ENCODE measurements around the gene SNX20. TPM values are rescaled to one million over a fixed set of nuclear protein-coding genes. Genes with fewer than 3 reads are reported as not detected.

SNX20 gene
- total RNA-seq, 1 experiment from 2014 or later: not detected

GRCh38 chr16:50634947-50635346 lies 46.2 kb downstream of the SNX20 start:
- H3K4ac ChIP-seq (ENCODE audit: low read depth, low read length): no peak overlapping the region
- H3K27me3 ChIP-seq (ENCODE audit: insufficient read depth, low read length): no peaks in the 10 kb centered on the region
- no peaks in the 10 kb centered on the region for H3K9me3 ChIP-seq (ENCODE audit: control insufficient read depth, low read depth, low read length)
- H4K91ac ChIP-seq (ENCODE audit: insufficient read length, low read depth, low read length): no peak overlapping the region
- H2BK20ac ChIP-seq (ENCODE audit: low read depth, low read length, poor library complexity, severe bottlenecking): no peak overlapping the region
- no peak overlapping the region for H2BK5ac ChIP-seq (ENCODE audit: insufficient read length, low read length)
- no peaks in the 10 kb centered on the region for H3K79me1 ChIP-seq (ENCODE audit: insufficient read depth, low read depth, low read length, poor library complexity, severe bottlenecking)
- H2BK12ac ChIP-seq (ENCODE audit: insufficient read length, low read depth, low read length): no peak overlapping the region
- no peak overlapping the region for H2BK15ac ChIP-seq (ENCODE audit: low read depth, low read length)
- no peaks in the 10 kb centered on the region for H4K20me1 ChIP-seq (ENCODE audit: control insufficient read depth, insufficient read depth, insufficient read length)
- no peak overlapping the region for H4K8ac ChIP-seq (replicated peaks; ENCODE audit: insufficient read length, low read depth, low read length)
- H3K4me2 ChIP-seq (ENCODE audit: insufficient read depth, insufficient read length, low read length): no peak overlapping the region
- Mint-ChIP-seq H3K4me3 (no peak overlapping the region), H3K4me1 (peaks cover 0 to 5% of the 10 kb centered on the region in 2 experiments; a peak in 1 of 4 replicates), H3K27ac (no peak overlapping the region), H3K36me3 (ENCODE audit: insufficient read depth in 1 of 3, low read depth in 3 of 3) (no peaks in the 10 kb centered on the region), H3K27me3 (ENCODE audit: low read depth) (peaks cover 2% of the 10 kb centered on the region), H3K9me3 (no peaks in the 10 kb centered on the region)
- H3K56ac ChIP-seq (ENCODE audit: insufficient read length, low read depth, low read length): no peak overlapping the region
- TF ChIP-seq CTCF (conservative IDR thresholded peaks at IDR 0.05): no peak; the same call in 2 of the 3 replicates
- no peak for DNase-seq
- no peaks in the 10 kb centered on the region for H3K4me1 ChIP-seq (ENCODE audit: insufficient read depth, low read length)
- no peak overlapping the region for H2AFZ ChIP-seq (ENCODE audit: low read length)
- H3K23me2 ChIP-seq (ENCODE audit: insufficient read length, low read depth, low read length, poor library complexity, severe bottlenecking): no peaks in the 10 kb centered on the region
- H2BK120ac ChIP-seq (ENCODE audit: low read depth, low read length, poor library complexity, severe bottlenecking): no peak overlapping the region
- no peaks in the 10 kb centered on the region for H3K79me2 ChIP-seq (ENCODE audit: insufficient read depth, low read length)
- no peak overlapping the region for H3K14ac ChIP-seq (ENCODE audit: insufficient read depth, low read length)
- no peak overlapping the region for H2AK5ac ChIP-seq (ENCODE audit: insufficient read length, low read length)
- H3K18ac ChIP-seq (ENCODE audit: insufficient read length, low read depth, low read length): no peak overlapping the region
- H4K5ac ChIP-seq (ENCODE audit: insufficient read length, low read depth, low read length): no peak overlapping the region
- H3K23ac ChIP-seq (ENCODE audit: insufficient read length, low read depth, low read length): no peak overlapping the region
- no CpG with 5 or more reads among the region's 1 CpG for WGBS (ENCODE audit: extremely low coverage, insufficient read length, low lambda C conversion rate)
- no peak overlapping the region for H3T11ph ChIP-seq (ENCODE audit: low read length)
- no peak overlapping the region for H3K9ac ChIP-seq (ENCODE audit: extremely low read depth, insufficient read length, low read length)
- no peak overlapping the region for H3K27ac ChIP-seq (ENCODE audit: insufficient read length, low read depth, low read length)

All from H9 (cell line).